ENCODE results near the gene LRP1B.

- TF ChIP-seq GABPA (IDR thresholded peaks at IDR 0.05 in 1 of 2, conservative IDR thresholded peaks at IDR 0.05 in 1 of 2) = no peak
- no peak for TF ChIP-seq CTCF (IDR thresholded peaks at IDR 0.05; ENCODE audit: low read depth, low read length, missing input control)
- TF ChIP-seq FOXA1 (IDR thresholded peaks at IDR 0.05) = no peak
- TF ChIP-seq, protein P1, sequence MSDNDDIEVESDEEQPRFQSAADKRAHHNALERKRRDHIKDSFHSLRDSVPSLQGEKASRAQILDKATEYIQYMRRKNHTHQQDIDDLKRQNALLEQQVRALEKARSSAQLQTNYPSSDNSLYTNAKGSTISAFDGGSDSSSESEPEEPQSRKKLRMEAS (IDR thresholded peaks at IDR 0.05) = no peak
Observed at GRCh38 chr2:140986456-140986855, 1144.4 kb downstream of the LRP1B start.
